Loucy (cell line): ENCODE results near the gene SPRED2.

Experiments
- H2AFZ ChIP-seq: fragments of 200-600 bp; sonication (generic); 2 replicates; pipeline ENCODE4 v1.6.0; 2016; ENCODE audit warnings: antibody characterized with exemption, mild to moderate bottlenecking, low read length, moderate library complexity
- H3F3A ChIP-seq: fragments of 200-600 bp; 2 replicates; pipeline ENCODE4 v1.6.0; 2016; ENCODE audit warnings: antibody characterized with exemption, low read depth, mild to moderate bottlenecking
- H3K27me3 ChIP-seq: fragments of 200-600 bp; sonication (generic); 2 replicates; pipeline ENCODE4 v1.6.1; 2014; ENCODE audit warnings: low read length, mild to moderate bottlenecking; ENCODE audit not compliant: insufficient read depth, poor library complexity, severe bottlenecking
- H3K36me3 ChIP-seq: fragments of 200-600 bp; sonication (generic); 2 replicates; pipeline ENCODE4 v1.6.1; 2016; ENCODE audit warnings: low read length; ENCODE audit not compliant: insufficient read depth
- H3K4me1 ChIP-seq: fragments of 200-600 bp; sonication (generic); 2 replicates; pipeline ENCODE4 v1.5.1; 2014; ENCODE audit warnings: low read length, mild to moderate bottlenecking; ENCODE audit not compliant: insufficient read depth, poor library complexity, severe bottlenecking
- H3K4me2 ChIP-seq: fragments of 200-600 bp; sonication (generic); 2 replicates; pipeline ENCODE4 v1.6.0; 2014; ENCODE audit warnings: antibody characterized with exemption, low read length, low read depth, mild to moderate bottlenecking; ENCODE audit not compliant: poor library complexity, severe bottlenecking
- H3K4me3 ChIP-seq: fragments of 200-600 bp; sonication (generic); 2 replicates; pipeline ENCODE4 v1.5.1; 2014; ENCODE audit warnings: low read length, mild to moderate bottlenecking, mixed read lengths; ENCODE audit not compliant: poor library complexity, severe bottlenecking
- H3K79me2 ChIP-seq: fragments of 200-600 bp; sonication (generic); 2 replicates; pipeline ENCODE4 v1.6.1; 2014; ENCODE audit warnings: low read length; ENCODE audit not compliant: insufficient read depth
- H3K9ac ChIP-seq: fragments of 200-600 bp; sonication (generic); 2 replicates; pipeline ENCODE4 v1.6.0; 2014; ENCODE audit warnings: mild to moderate bottlenecking, low read depth, low read length, moderate library complexity; ENCODE audit not compliant: poor library complexity, severe bottlenecking
- H3K9me2 ChIP-seq: fragments of 200-600 bp; sonication (generic); replicated peaks from 2 replicates; pipeline ENCODE4 v1.6.1; 2016; ENCODE audit warnings: low read depth, low read length, mixed read lengths
- H3K9me3 ChIP-seq: fragments of 200-600 bp; sonication (generic); 2 replicates; pipeline ENCODE4 v1.6.1; 2014; ENCODE audit warnings: mild to moderate bottlenecking, antibody characterized with exemption, low read length, low read depth; ENCODE audit not compliant: insufficient read depth
- H4K20me1 ChIP-seq: fragments of 200-600 bp; sonication (generic); 2 replicates; pipeline ENCODE4 v1.6.0; 2014; ENCODE audit warnings: antibody characterized with exemption, low read length, mild to moderate bottlenecking; ENCODE audit not compliant: insufficient read depth, poor library complexity, severe bottlenecking
- CTCF ChIP-seq: fragments of 200-600 bp; sonication (generic); conservative IDR thresholded peaks from 2 replicates; pipeline ENCODE4 v1.5.1; 2014; ENCODE audit warnings: mild to moderate bottlenecking, antibody characterized with exemption, low read length
- EZH2phosphoT487 ChIP-seq: fragments of 200-600 bp; IDR thresholded peaks from 2 replicates; pipeline ENCODE4 v1.6.1; 2018; ENCODE audit warnings: antibody characterized with exemption, mild to moderate bottlenecking, moderate library complexity, borderline replicate concordance

Gene SPRED2

GRCh38 chr2:65402323-65402722 lies 30.1 kb downstream of the SPRED2 start:
- no peak overlapping the region for H3K9ac ChIP-seq
- H3K79me2 ChIP-seq = peaks cover 59% of the 10 kb centered on the region
- H3F3A ChIP-seq = no peaks in the 10 kb centered on the region
- no peaks in the 10 kb centered on the region for H3K36me3 ChIP-seq
- no peaks in the 10 kb centered on the region for H3K9me2 ChIP-seq
- TF ChIP-seq CTCF = no peak
- no peak for TF ChIP-seq EZH2phosphoT487
- H2AFZ ChIP-seq = no peak overlapping the region
- H3K27me3 ChIP-seq = no peaks in the 10 kb centered on the region
- H3K4me3 ChIP-seq = no peak overlapping the region
- H3K9me3 ChIP-seq = no peaks in the 10 kb centered on the region
- peaks cover 27% of the 10 kb centered on the region for H3K4me1 ChIP-seq
- no peak overlapping the region for H3K4me2 ChIP-seq
- H4K20me1 ChIP-seq = no peaks in the 10 kb centered on the region

GRCh38 chr2:65397122-65397521 lies 35.3 kb downstream of the SPRED2 start:
- H3K36me3 ChIP-seq = no peaks in the 10 kb centered on the region
- H2AFZ ChIP-seq = no peak overlapping the region
- no peak overlapping the region for H3K4me3 ChIP-seq
- TF ChIP-seq EZH2phosphoT487 (no peak), CTCF (no peak)
- no peaks in the 10 kb centered on the region for H3K9me2 ChIP-seq
- no peaks in the 10 kb centered on the region for H3F3A ChIP-seq
- H3K4me1 ChIP-seq = peaks cover 21% of the 10 kb centered on the region
- H3K27me3 ChIP-seq = no peaks in the 10 kb centered on the region
- no peaks in the 10 kb centered on the region for H4K20me1 ChIP-seq
- H3K9me3 ChIP-seq = no peaks in the 10 kb centered on the region
- no peak overlapping the region for H3K9ac ChIP-seq
- peaks cover 40% of the 10 kb centered on the region for H3K79me2 ChIP-seq
- H3K4me2 ChIP-seq = no peak overlapping the region

GRCh38 chr2:65396348-65397026 lies 35.9 kb downstream of the SPRED2 start:
- no peak for TF ChIP-seq CTCF
- TF ChIP-seq EZH2phosphoT487 = no peak
- no peaks in the 10 kb centered on the region for H3K27me3 ChIP-seq
- H3K9ac ChIP-seq = no peak overlapping the region
- no peaks in the 10 kb centered on the region for H3K36me3 ChIP-seq
- no peak overlapping the region for H3K4me2 ChIP-seq
- H3K9me2 ChIP-seq = no peaks in the 10 kb centered on the region
- peaks cover 40% of the 10 kb centered on the region for H3K79me2 ChIP-seq
- H4K20me1 ChIP-seq = no peaks in the 10 kb centered on the region
- H3K9me3 ChIP-seq = no peaks in the 10 kb centered on the region
- no peak overlapping the region for H3K4me3 ChIP-seq
- no peak overlapping the region for H2AFZ ChIP-seq
- no peaks in the 10 kb centered on the region for H3F3A ChIP-seq
- H3K4me1 ChIP-seq = peaks cover 21% of the 10 kb centered on the region
